Activated CD8-positive, alpha-beta memory T cell treated with anti-CD3 and anti-CD28 coated beads, Interleukin-2, amount 50 U/mL, for 24 hours (primary cell): ENCODE data around the gene TLE2.
"Not testable (repeated sequence)": the region's sequence is repeated elsewhere in the genome, so short reads cannot be mapped to it uniquely, and the experiment has no call there.

Source experiments
- DNase-seq: peaks from one replicate; pipeline ENCODE4 v3.0.0-alpha.2; 2020; ENCODE audit errors: extremely low read depth

TLE2 gene

DNA sequence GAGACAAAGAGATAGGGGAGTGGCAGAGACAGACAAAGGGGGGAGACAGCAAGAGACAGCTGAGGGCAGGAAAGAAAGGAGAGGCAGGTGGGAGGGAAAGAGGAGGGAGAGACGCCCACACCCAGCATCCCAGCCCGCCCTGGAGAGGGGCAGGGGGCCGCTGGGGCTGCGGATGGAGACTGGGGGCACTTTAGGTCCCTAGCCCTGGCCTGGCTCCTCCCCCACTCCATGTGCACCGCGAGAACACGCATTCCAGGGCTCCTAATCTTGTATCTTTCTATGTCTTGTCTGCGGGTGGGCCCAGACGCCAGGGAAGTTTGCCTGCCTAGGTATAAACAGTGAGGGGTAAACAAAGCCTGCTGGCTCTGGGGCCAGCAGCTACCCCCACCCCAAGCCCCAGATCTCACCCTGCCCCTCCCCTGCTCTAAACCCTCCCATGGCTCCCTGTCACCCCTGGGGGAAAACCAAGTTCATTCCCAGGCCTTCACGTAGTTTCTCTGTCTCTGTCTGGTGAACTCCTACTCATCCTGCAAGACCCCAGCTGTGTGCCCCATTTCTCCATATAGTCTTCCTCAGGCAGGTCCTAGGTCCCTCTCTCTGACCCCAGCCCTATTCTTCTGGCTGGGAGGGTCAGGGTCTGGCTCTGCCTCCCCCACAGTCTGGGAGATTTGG is 27.5 kb upstream of the TLE2 start:
- no peak for DNase-seq

DNA sequence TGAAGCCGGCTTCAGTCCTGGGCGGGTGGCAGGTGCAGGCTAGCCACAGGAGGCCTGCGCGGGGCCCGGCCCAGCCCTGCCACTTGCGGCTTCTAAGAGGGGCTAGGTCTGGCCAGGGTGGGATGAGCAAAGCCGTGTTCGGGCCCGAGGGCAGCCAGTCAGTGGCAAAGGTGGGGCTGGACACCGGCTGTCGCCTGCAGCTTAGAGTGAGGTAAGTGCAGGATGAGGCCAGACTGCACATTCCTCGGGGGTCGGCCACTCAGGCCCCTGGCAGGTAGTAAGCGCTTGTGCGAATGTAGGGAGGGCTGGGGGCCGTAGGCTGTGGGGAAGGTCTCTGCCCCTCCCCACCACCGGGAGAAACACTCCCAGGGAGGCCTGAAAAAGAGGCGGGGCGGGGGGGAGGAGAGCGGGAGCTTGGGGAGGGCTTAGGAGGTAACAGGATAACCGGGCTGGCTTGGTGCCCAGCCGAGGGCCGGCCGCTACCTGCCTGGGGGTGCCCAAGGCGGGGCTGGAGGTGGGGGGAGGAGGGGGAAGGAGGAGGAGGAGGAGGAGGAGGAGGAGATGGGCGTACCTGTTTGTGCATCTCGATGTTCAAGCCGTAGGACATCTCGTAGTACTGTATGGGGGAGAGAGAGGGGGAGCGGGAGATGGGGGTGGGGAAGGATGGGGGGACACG is 26.8 kb upstream of the TLE2 start:
- DNase-seq: no peak

DNA sequence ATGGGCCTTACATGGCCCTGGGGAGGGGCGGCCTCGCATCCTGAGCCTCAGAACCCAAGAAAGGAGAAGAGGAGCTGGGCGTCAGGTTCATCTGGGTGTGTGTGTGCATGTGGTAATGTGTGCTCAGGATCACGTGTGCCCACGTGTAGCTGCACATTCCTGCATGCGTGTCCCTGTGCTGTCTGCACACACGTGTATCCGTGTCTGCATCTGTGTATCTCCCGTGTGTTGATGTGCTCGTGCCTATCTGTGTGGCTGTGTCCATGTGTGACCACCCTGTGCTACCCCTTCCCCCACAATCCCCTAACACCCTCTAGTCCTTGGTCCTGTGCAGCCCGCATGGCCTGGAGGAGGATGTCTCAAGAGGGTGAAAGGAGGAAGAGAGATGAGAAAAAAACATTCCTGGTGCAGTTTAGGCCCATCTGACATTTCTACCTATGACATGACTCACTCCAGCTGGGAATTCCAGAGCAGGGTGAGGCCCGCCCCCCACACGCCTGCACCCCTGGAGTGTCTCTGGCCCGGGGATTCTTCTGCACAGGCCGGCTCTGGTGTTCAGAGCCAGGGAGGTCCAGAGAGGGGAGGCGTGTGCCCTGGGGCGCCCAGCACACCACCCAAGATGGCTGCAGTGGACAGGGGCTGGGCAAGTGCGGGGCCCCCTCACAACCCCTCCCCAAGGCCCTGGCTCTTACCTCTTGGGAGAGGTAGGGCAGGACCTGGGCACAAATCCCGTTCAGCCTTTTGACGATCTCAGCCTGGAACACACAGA is 26.1 kb upstream of the TLE2 start:
- DNase-seq: no peak

DNA sequence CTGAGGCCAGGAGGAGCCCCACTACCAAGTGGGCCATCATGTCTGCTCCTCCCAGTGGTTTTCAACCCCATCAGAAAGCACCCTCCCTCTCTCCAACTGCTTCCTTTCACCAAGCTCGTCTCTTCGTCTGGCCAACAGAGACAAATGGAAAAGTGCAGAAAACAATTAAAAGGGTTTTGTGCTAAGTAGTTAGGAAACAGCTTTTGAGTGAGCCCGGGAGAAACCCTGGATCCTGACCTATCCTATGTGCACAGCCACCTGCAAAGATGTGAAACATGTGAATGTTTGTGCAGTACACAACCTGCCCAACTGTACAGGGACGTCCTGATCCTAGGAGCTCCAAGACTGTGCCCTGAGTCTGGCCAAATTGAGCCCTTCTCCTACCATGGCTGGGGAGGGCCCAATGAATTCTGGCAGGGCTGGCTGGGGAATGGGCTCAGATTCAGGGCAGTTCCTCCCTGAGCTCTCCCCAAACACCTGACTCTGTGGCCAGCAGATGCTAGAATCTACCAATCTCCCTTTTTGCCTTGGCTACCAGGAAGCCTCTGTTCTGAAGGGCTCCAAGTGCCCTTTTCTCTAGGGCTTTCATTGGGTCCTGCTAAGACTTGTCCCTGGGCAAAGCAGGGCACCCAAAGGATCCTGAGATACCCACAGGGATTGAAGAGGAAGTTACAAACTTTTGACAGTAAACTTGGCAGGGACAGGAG is 25.3 kb upstream of the TLE2 start:
- no peak for DNase-seq

DNA sequence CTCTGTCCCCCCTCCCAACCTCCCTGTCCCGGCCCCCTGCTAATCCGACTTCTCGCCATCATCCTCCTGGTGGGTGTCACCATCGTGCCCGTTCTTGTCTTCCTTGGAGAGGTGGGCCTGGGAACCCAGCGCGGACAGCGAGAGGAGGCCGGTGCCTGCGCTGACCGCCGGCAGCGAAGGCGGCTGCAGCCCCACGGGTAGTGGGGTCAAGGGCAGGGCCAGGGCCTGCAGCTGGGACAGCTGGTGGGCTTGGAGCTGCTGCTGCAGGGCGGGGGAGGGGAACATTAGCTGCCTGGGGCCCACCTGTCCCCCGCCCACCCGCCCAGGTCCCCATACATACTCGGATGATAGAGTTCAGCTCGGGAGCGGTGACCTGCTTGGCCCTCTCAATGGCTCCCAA is 24.7 kb upstream of the TLE2 start:
- DNase-seq: no peak

DNA sequence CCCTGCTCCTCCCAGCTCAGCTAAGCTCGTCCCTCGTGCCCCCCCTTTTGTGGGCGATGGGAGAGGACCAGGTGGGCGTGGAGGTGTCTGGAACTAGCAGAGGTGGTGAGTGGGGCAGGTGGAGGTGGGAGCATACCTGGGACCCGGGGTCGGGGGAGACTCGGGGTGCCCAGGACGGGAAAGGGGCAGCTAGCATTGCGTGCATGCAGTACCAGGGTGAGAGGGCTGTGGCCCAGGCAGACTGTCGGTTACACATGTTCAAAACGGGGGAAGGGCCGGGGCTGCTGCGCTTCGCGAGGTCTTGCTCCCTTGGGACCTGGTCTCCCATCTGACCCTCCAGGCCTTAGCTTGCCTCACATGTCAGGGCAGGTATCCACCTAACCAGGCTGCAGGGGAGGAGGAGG is 24.1 kb upstream of the TLE2 start:
- no peak for DNase-seq

DNA sequence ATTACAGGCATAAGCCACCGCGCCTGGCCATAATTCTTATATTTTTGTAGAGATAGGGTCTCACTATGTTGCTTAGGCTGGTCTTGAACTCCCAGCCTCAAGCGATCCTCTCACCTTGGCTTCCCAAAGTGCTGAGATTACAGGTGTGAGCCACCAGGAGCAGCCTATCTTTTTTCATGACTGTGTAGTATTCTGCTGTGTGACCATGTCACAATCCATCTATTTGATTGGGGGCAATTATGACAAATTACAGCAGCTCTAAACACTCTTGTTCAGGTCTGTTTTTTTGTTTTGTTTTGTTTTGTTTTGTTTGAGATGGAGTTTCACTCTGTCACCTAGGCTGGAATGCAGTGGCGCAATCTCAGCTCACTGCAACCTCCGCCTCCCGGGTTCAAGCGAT is 20.9 kb upstream of the TLE2 start:
- not testable (repeated sequence) for DNase-seq

DNA sequence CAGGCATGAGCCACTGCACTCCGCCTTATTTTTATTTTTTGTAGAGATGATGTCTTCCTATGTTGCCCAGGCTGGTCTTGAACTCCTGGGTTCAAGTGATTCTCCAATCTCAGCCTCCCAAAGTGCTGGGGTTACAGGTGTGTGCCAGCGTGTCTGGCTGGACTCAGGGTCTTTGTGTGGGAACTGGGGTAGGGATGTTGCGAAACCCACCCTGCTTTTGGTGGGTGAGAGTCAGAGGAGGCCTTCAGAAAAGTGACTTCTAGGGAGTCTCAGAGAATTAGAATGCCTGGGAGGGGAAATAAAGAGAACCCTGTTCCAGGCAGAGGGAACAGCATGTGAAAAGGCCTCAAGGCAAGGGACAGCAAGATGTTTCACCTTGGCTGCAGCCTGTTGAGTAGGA is 20.0 kb upstream of the TLE2 start:
- DNase-seq: no peak

DNA sequence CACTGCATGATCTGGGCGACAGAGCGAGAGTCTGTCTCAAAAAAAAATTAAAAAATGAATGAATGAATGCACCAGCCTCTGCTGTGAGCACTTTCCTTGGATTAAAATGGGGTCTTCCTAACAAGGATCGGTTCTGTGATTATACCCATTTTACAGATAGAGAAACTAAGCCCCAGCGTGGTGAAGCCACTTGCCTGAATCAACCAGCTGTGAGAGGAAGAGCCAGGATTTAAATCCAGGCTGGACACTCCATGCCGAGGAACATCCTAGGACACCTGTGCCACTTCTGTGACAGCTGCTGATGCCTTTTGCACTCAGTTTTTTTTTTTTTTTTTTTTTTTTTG is 19.1 kb upstream of the TLE2 start:
- no peak for DNase-seq

DNA sequence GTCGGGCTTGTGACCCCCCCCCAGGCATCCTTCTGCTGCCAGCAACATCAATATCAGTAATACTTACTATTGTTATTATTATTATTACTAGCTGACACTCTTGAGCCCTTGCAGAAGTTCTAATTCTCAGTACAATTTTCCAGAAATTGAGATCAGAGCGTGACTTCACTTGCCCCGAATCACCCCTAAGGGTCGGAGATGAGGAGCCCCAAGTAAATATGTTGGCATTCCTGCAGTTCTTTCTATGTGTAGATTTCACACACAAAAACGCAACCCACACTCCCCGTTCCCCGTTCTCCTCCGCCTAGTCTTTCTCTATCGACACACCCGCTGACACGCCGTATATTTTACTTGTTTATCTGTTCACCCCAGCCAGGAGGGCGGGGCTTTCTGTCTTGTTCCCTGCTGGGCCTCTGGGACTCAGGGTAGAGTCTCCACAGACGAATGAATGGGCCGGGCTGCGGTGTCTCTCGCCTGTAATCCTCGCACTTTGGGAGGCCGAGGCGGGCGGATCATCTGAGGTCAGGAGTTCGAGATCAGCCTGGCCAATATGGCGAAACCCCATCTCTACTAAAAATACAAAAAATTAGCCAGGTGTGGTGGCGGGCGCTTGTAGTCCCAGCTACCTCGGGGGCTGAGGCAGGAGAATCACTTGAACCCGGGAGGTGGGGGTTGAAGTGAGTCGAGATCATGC is 18.6 kb upstream of the TLE2 start:
- no peak for DNase-seq

DNA sequence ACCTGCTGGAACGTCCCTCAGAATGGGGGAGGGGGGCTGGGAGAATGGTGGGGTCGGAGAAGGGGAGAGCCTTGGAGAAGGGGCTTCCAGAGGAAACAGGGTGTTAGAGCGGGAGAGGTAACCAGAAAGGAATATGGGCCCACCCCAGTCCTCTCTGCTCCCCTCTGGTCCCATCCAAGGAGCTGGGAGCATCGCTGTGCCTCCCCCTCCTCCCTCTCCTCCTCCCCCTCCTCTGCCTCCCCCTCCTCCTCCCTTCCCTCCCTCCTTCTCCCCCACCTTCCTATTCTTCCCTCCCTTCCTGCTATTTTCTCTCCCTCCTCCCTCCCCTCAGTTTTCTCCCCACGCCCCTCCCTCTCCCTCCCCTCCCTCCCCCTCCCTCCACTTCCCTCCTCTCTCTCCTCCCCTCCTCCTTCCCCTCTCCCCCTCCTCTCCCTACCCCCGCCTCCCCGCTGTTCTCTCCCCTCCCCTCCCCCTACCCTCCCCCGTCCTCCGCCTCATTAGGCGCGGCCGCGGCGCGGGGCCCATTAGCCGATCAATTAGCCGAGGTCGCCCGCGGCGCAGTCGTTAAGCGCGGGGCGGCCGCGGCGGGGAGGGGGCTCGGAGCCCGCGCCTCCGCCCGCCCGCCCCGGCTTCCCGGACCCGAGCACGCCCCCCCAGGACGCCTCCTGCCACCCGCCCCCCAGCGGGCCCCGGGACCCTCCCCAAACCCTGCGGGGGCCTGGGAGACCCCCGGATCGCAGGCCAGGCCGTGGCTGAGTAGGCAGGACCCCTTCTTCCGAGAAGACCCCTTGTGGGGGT is 17.8 kb upstream of the TLE2 start:
- no peak for DNase-seq

DNA sequence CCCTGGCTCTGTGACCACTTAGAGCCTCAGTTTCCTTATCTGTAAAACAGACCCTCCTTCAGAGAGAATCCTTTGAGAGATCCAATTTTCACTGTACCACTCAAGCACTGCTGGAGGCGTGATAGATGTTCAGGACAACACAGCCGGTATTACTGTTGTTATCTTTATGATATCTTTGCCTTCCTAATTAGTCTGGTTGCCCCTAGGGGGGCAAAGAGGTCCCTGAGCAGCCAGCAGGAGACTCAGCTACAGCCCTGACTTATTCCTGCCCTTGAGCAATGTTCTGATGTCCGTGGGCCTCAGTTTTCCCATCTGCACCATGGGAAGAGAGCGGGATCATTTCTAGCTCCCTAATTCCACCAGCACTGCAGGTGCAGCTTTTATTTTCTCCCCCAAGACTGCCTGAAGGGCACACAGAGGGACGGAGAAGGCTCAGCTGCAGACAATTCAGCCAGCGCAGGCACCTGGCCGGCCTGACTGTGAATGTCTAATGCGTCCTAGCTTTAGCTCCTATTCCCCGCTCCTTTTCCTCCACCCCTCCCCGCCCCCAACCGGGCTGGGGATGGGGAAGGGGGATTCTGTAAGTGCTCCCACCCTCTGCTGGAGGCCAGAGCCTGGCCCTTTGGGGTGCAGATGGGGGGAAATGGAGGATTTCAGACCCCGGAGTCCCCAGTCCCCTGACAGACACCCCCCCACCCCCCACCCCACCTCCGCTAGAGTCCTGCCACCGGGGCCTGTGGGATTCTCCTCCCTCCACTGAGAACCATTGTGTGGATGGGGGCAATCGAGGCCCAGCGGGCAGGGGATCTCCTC is 17.0 kb upstream of the TLE2 start:
- no peak for DNase-seq

DNA sequence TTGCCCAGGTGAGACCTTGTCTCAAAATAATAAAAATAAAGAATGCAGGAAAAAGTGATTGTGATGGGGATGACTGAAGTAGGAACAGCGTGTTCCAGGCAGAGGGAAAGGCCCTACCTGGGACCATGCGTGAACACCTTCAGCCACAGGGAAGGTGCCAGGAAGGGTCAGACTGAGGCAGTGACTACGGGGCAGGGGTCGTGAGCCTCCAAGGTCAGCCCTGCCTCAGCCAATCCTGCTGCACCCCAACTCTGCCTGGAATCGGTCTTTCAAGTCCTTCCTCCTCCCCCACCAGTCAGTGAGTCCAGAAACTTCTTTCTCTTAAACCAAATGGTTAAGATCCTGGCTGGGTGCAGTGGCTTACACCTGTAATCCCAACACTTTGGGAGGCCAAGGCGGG is 16.1 kb upstream of the TLE2 start:
- no peak for DNase-seq

DNA sequence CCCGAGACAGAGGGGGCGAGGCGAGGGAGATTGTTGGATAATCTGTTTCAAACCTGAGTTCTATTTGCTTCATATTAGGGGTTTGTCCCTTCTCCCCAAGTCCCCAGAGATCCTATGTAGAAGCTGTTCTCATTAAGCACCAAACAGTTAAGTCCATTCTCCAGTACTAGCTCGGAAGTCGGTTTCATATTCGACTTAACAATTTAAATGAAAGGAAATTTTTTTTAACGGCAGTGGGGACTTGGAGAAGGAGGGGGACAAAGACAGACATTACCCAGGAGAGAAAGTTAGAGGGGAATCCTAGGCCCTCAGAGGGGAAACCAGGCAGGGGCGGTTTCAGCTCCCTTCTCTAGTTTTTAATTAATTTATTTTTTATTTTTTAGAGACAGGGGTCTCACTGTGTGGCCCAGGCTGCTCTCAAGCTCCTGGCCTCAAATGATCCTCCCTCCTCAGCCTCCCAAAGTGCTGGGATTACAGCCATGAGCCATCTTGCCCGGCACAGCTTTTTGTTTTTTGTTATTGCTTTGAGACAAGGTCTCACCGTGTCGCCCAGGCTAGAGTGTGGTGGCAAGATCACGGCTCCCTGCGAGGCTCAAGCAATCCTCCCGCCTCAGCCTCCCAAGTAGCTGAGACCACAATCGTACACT is 13.7 kb upstream of the TLE2 start:
- DNase-seq: no peak

DNA sequence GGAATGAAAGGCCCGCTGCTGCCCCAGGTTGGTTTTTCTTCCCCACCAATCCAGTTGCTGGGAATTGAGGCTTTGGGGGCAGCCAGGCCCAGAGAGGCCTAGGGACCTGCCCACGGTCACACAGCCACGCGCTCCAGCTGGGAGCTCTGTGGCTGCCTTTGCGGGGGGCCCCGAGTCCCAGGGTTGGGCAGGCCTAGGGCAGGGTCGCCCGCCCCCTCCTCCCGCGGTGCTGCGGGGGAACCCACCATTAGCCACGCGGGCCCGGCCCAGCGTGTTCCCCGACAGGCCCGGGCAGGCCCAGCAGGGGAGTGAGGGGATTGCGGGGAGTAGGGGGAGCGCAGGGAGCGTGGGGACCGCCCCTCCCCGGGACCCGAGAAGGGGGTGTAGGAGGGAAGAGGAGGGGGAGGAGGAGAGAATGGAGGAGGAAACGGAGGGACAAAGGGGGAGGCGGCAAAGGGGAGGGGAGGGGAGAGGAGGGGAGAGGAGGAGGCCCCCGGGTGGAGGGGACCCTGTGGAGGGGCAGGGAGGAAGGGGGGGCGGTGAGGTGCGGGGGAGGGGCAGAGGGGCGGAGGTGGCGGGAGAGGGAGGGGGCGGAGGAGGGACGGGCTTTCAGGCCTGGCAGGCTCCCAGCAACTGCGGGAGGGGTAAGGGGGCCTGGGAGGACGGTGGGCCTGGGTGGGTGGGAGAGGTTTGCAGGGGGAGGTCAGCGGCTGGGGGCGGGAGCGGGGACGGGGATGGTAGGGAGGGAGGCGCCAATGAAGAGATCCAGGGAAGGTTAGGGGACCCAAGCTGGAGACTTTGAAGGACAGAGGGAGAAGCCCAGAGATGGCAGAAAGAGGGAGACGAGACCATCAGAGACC is 12.9 kb upstream of the TLE2 start:
- no peak for DNase-seq

DNA sequence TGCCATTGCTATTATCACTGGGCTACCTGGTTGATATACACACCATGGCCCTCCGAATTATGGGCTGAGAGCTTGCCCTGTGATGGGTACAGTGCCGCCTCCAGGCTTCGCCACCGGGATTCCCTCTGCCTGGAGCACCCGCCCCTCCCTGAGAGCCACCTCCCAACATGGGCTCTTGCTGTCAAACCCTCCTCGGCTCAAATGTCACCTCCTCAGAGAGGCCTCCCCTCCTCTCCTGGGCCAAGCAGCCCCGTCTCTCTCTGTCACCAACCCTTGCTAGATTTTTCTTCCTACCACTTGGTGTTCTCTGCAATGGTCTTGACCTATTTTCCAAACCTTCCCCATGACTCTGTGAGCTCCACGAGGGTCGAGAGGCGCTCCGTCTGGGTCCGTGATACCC is 12.2 kb upstream of the TLE2 start:
- DNase-seq: no peak

DNA sequence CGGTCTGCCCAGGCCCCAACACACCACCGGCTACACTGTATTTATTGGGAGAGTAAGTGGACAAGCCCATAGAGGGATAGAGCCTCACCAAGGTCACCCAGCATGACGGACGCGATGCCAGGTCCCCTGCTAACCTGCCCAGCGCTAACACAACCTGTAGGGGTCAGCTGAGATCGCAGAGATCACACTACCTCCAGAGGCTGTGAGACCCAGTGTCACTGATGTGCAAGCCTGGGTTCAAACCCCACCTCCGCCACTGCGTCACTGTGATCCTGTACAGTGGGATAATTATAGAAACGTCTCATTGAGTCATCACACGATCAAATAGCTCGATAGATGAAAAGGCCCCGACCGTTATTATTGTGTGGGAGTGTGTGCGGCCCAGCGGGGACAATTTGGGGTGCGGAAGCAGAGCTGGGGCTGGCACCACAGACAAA is 10.6 kb upstream of the TLE2 start:
- DNase-seq: no peak

DNA sequence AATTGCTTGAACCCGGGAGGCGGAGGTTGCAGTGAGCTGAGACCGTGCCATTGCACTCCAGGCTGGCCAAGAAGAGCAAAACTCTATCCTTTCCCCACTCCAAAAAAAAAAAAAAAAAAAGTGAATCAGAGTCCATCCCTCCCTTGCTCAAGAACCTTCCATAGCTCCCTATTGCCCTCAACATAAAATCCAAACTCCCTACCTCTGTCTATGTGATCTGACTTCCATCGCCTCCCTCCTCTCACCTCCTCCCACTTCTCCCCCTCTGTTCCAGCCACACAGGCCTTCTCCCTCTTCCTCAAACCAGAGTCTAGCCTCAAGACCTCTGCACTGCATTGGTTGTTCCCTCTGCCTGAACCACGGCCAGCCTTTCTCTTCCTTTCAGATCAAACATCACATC is 10.0 kb upstream of the TLE2 start:
- no peak for DNase-seq

DNA sequence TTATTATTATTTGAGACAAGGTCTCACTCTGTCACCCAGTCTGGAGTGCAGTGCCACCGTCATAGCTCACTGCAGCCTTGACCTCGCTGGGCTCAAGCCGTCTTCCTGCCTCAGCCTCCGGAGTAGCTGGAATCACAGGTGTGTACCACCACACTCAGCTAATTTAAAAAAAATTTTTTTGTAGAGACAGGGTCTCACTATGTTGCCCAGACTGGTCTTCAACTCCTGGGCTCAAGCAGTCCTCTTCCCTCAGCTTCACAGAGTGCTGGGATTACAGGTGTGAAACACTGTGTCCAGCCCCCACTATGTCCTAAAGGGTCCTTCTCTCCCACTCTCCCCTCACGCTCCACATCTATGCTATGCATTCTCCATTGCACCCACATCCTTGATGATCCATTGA is 9.1 kb upstream of the TLE2 start:
- no peak for DNase-seq
